HAP-1 (cell line): Measurements from ENCODE around the gene DSCAM.

ENCODE experiments used
- DNase-seq, 2 experiments: peaks; one replicate each; pipeline ENCODE4 v3.0.0-alpha.2; 2016 to 2020; ENCODE audit warnings: low spot score in 2 of 2
- H3K27me3 ChIP-seq: fragments of 250-450 bp; sonication (Bioruptor Pico); 2 replicates; pipeline ENCODE4 v1.5.1; 2020; ENCODE audit warnings: low read depth, mild to moderate bottlenecking, moderate library complexity
- H3K36me3 ChIP-seq: fragments of 250-450 bp; sonication (Bioruptor Pico); replicated peaks from 2 replicates; pipeline ENCODE4 v1.5.1; 2020; ENCODE audit warnings: mild to moderate bottlenecking
- H3K4me1 ChIP-seq: fragments of 250-450 bp; sonication (Bioruptor Pico); 2 replicates; pipeline ENCODE4 v1.5.1; 2020; ENCODE audit warnings: mild to moderate bottlenecking
- H3K4me3 ChIP-seq: fragments of 250-450 bp; sonication (Bioruptor Pico); 2 replicates; pipeline ENCODE4 v1.5.1; 2020; ENCODE audit warnings: mild to moderate bottlenecking, moderate library complexity
- H3K9me3 ChIP-seq: fragments of 250-450 bp; sonication (Bioruptor Pico); 2 replicates; pipeline ENCODE4 v1.5.1; 2020; ENCODE audit warnings: mild to moderate bottlenecking, moderate library complexity
- in situ Hi-C: fragments of 300-500 bp; cut with MboI; formaldehyde crosslinking; loops from 3 replicates; pipeline ENCODE4 v1.14.3; 2020; ENCODE audit warnings: low sequenced_read_pairs, inconsistent platforms, mixed read lengths

DSCAM gene

DNA sequence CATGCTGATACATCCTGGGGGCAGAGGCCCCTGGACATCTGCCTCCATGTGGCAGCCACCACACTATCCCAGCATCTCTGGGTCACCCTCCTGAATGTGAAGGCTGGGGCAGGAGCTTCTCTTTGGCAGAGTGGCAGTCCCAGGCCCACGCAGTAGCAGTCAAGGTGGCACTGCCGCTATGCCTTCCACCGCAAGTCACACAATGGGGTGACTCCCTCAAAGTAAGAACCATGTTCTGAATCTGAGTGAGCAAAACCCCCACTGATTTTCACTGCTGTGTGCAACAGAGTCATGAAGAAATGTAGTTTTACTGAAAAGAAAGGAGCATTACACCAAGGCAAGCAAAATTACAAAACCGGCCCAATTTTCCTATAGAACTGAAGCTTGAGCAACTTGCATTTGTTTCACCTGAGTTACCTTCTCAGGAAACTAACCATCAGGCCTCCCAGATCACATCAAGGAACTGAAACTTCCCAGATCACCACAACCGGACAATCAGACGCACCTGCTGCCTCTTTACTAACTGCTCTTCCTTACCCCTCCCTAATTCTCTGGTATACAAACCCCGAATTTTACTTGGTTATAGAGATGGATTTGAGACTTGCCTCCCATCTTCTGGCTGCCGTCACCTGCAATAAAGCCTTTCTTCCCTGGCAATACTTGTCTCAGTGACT lies 877.1 kb downstream of the DSCAM start:
- no peak for DNase-seq
- in situ Hi-C loops: no loop called here
- Histone ChIP-seq H3K9me3 (no peaks in the 10 kb centered on the region; the same call in 1 of the 2 replicates), H3K4me3 (no peak overlapping the region), H3K36me3 (no peaks in the 10 kb centered on the region), H3K27me3 (no peaks in the 10 kb centered on the region), H3K4me1 (no peaks in the 10 kb centered on the region)

DNA sequence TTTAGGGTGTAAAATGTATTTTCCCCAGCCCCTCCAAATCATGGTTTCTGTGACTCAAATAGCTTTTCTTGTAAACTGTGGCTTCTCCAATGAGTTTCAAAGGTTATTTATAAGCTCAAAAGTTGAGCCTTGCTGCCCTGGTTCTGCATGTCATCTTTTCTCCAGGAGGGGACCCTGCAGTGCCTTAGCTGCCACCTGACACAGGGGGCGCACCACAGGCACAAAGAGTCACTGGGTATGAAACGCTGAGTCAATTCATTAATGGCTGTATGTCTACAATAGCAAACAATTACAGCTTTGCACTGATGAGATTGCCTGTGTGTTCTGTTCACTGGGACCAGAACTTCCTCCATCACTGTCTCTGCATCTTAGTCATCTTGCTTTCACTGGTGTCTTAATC lies 878.9 kb downstream of the DSCAM start:
- in situ Hi-C loops: no loop called here
- H3K27me3 ChIP-seq: no peaks in the 10 kb centered on the region
- DNase-seq: no peak
- H3K4me1 ChIP-seq: no peaks in the 10 kb centered on the region
- no peak overlapping the region for H3K4me3 ChIP-seq
- H3K9me3 ChIP-seq: no peaks in the 10 kb centered on the region; the same call in 1 of the 2 replicates
- no peaks in the 10 kb centered on the region for H3K36me3 ChIP-seq

DNA sequence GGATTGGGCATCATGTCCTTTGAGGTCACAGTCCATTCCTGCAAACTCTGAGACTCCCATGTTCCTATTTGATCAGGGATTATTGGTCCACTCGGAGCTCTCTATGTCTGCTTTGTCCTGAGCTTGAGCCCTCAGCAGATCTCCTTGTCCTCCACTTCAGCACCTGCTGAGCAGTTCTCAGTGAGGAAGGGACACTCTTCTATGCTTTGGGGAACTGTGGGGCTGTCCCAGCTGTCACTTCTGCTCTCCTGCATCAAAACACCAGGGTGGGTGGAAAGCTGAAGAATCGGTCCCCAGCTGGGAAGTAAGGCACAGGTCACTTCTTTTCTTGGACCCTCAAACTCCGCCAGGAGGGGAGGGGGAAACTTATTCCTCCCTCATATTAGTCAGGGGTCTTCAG lies 880.2 kb downstream of the DSCAM start:
- H3K4me3 ChIP-seq: no peak overlapping the region
- no peaks in the 10 kb centered on the region for H3K27me3 ChIP-seq
- no peaks in the 10 kb centered on the region for H3K36me3 ChIP-seq
- no peak for DNase-seq
- in situ Hi-C loops: no loop called here
- H3K9me3 ChIP-seq: no peaks in the 10 kb centered on the region; the same call in 1 of the 2 replicates
- no peaks in the 10 kb centered on the region for H3K4me1 ChIP-seq

DNA sequence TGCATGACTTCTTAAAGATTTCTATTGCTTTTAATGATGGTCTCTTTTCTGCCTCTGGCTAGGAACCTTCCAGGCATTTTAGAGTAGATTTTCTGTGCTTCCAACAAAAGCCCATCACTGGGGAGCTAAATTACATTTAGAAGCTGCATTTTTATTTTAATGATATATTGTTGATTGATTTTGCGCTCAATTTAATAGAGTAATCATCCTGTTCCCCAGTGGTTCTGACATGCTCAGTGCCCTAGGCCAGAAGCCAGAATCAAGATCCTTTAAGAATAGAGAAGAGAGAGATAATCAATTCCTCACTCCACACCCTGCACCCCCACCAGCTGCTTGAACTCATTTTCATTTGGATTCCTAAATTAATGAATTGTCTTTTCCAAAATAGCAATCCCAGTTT lies 881.9 kb downstream of the DSCAM start:
- no peak overlapping the region for H3K4me3 ChIP-seq
- in situ Hi-C loops: no loop called here
- H3K36me3 ChIP-seq: no peaks in the 10 kb centered on the region
- no peak for DNase-seq
- no peaks in the 10 kb centered on the region for H3K4me1 ChIP-seq
- no peaks in the 10 kb centered on the region for H3K27me3 ChIP-seq
- H3K9me3 ChIP-seq: no peaks in the 10 kb centered on the region; the same call in 1 of the 2 replicates

DNA sequence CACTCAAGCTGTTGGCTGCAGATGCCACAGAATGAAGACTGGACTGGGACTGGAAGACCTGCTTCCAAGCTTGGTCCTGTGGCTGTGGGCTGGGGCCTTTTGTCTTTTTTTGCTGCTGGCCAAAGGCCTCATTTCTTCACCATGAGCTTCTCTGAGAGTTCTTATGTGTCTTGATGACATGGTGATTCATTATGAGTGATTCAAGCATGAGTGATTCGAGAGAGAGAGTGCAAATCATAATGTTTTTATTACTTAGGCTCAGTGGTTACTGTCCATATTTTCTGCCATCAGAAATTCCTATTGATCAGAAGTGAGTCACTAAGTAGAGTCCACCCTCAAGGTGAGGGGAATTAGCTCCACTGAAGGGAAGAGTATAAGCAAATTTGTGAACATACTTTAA lies 885.7 kb downstream of the DSCAM start:
- peaks cover 2% of the 10 kb centered on the region for H3K9me3 ChIP-seq
- no peaks in the 10 kb centered on the region for H3K4me1 ChIP-seq
- no peaks in the 10 kb centered on the region for H3K27me3 ChIP-seq
- H3K36me3 ChIP-seq: no peaks in the 10 kb centered on the region
- no peak for DNase-seq
- in situ Hi-C loops: no loop called here
- no peak overlapping the region for H3K4me3 ChIP-seq
